ENCODE results near the gene PCNT.

PCNT gene

DNA sequence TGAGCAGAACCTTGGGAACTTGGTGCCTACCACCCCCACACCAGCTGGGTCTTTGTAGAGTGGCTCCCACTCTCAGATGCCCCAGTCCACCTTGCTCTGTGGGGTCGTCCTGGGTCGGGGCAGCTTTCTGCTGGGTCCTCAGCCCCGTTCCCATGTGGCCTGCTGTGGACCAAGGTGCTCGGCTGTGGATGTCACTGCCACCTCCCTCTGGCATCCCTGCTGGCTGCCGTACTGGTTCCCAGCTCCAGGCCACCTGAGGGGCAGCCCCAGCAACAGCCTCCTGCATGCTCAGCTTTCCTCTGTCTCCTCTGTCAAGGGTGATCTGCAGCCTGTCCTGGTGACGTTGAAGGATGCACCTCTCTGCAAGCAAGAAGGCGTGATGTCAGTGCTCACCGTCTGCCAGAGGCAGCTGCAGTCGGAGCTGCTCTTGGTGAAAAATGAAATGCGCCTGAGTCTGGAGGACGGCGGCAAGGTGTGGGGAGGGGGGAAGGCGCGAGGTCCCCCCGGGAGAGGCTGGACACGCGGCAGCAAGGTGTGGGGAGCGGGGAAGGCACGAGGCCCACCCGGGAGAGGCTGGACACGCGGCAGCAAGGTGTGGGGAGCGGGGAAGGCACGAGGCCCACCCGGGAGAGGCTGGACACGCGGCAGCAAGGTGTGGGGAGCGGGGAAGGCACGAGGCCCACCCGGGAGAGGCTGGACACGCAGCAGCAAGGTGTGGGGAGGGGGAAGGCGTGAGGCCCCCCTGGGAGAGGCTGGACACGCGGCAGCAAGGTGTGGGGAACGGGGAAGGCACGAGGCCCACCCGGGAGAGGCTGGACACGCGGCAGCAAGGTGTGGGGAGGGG lies 88.8 kb downstream of the PCNT start:
- no peak for DNase-seq

GRCh38 chr21:46413365-46413696 lies 89.4 kb downstream of the PCNT start:
- DNase-seq, result no peak

DNA sequence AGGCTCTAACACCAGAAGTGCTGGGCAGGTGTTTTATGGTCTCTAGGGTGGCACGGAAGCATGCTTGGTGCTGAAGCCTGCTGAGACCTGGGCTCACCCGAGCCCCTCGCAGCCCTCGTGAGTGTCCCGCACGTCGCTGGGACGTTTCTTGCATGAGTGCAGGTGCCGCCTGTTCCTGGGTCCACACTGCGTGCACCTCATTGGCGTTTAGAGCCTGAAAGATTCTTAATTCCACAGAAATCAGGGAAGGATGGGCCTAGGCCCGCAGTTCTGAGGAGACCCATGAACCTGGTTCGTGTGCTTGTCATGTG lies 91.0 kb downstream of the PCNT start:
- no peak for DNase-seq

- no peak for DNase-seq
Observed at GRCh38 chr21:46416551-46416950, 92.6 kb downstream of the PCNT start.

DNA sequence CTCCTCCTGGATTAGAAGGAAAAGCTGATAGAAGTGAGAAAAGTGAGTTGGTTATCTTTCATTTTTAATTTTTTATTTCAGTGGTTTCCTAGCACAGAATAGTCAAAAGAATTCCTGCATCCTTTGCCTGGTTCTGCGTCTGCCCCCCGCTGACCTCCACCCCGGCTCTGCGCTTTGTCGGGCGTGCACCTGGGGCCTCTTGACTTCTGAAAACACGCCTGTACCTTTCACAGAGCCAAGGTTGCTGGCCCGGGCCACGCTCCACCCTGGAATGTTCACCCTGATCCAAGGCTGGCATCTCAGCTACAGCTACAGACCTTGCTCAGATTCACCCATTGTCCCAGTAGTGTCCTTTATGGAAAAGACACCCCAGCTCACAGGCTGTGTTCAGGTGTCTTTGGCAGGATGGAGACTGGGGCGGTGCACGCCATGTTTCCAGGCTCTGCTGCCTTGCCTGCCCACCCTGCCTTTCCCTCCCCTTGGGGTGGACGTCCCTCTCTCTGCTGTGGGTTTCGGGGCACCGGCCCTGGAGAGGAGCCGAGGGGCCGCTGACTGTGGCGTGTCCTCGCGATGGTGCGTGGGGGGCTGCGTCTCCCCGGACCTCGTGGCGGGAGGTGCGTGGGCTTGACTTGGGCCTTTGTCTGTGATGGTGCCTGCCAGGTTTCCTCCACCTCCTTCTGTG lies 94.5 kb downstream of the PCNT start:
- DNase-seq, result no peak

GRCh38 chr21:46420241-46421190 lies 96.6 kb downstream of the PCNT start:
- DNase-seq, result no peak

DNA sequence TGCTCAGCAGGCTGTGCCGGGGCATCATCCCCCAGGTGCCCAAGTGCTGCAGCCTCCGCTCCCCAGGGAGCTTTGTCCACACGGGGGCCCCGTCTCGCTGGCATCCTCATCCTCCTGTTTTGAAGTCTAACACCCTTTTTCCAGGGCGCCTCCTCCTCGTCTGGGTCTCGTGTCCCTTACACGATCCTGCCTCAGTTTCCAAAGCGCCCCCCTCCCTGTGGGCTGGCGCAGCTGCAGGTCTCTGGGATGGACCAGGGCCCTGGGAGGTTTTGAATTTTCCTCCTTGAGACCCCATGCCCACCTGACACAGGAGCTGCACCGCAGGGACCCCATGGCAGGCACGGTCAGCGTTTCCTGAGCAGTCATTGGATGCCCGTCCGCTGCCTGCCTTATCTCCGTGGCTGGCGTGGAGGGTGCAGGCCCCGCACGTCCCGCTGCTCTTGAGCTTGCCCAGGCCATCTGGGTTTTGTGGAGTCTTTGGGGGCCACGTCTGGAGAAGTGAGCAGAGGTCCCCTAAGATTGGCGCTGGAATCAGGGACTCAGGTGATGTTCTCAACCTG lies 97.3 kb downstream of the PCNT start:
- no peak for DNase-seq

DNA sequence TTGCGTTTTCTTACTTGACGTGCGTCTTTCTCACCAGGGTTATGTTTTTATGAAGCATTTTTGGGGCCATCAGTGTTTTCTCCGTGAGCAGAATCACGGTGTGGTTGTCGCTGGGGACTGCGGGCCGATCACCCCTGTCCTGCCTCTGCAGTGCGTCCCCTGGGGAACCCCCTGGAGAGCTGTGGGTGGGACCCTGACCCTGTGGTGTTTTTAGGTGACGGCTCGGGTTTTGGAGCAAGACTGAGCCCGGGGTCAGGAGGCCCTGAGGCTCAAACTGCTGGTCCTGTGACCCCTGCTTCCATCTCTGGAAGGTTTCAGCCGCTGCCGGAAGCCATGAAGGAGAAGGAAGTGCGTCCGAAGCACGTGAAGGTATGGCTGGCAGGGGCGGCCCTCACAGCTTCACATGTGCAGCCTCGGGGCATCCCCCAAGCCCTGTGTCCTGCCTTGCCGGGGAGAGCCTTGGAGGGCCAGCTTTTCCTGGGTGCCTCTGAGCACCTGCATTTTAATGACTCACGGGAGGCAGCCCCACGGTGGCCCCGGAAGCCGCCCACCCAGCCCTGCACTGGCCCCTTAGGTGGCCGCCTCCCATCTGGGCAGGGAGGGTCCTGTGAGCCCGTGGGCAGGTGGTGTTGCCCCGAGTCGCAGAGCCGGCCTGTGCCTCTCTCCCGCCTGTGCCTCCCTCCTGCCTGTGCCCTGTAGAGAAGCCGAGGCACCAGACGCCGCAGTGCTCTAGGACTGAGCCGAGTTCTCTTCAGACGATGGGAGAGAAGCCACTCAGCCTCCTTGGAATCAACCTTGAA lies 98.0 kb downstream of the PCNT start:
- DNase-seq, result no peak

DNA sequence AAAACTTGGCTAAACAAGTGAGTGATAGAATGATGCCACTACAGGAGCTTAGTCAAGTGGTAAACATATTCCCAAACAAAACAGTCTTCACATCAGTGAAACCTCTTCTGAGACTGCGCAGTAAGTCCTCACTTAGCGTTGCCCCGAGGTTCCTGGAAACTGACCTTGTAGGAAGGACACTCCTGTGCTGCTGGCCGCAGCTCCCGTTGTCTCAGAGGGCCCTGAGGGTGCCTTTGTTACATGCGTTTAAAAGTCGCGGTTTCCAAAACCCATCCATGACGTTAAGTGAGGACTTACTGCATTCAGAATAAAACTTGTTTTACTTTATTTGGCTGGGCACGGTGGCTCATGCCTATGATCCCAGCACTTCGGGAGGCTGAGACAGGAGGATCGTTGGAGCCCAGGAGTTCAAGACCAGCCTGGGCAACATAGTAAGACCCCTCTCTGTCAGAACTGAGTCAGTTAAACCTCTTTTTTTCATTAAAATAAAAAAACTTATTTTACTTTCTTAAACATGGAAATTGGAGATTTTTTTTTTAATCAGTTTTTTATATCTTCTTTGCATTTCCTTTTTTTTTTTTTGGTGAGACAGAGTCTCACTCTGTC lies 98.8 kb downstream of the PCNT start:
- no peak for DNase-seq

DNA sequence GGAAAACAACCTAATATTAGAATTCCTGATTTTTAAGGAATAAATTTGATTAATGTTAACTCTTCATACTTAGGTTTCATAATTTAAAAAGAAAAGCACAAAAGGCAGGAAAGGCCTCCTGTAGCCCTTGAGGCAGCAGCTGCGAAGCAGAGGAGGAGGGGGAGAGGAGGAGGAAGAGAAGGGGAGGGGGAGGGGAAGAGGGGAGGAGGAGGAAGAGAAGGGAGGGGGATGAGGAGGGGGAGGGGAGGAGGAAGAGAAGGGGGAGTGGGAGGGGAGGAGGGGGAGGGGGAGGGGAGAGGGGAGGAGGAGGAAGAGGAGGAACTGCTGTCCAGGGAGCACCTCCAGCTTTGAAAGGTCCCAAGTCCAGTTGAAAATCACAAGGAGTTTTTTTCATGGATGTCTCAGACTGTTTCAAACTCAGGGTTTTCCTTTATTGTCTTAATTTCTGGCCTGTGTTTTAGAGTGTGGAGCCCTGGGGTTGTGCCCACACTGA lies 99.6 kb downstream of the PCNT start:
- no peak for DNase-seq

DNA sequence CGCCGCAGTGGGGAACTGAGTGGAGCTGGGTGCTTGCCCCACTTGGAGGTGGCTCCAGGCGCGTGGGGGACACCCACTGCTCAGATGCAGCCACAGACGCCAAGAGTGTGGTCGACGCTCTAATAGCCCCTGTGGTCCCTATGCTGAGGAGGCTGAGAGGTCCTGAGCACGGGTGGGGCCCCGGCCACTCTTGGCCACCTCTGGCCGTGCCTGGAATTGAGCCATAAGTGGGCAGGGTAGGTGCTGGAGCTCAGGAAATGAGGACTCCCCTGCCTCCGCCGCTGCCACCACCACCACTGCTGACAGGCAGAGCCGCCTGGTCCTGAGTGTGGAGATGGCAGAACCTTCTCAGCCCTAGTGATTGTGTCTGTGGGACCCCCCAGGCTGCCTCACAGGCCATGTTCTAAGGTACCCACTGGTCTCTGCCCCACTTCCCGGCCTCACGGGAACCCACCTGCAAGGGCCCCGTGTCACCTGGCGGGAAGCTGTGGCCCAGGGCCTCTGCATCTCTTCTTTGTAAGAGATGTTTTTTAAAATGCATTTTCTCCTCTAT lies 100.2 kb downstream of the PCNT start:
- DNase-seq, result no peak

DNA sequence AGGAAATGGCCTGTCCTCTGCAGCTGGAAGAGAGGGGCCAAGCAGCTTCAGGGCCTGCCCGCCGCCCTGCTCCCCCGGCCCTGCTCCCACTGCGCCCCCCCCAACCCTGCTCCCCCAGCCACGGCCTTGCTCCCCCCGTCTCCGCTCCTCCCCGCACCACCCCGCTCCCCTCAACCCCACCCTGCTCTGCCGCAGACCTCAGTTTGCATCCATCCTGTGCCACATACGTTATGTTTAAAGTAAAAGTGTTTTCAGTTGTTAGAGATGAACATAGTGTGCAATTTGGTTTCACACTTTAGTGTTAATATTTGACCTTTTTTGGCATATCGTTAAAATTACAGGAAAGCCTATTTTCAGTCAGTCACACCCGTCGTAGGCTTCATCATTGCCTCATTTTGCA lies 100.7 kb downstream of the PCNT start:
- DNase-seq, result no peak

DNA sequence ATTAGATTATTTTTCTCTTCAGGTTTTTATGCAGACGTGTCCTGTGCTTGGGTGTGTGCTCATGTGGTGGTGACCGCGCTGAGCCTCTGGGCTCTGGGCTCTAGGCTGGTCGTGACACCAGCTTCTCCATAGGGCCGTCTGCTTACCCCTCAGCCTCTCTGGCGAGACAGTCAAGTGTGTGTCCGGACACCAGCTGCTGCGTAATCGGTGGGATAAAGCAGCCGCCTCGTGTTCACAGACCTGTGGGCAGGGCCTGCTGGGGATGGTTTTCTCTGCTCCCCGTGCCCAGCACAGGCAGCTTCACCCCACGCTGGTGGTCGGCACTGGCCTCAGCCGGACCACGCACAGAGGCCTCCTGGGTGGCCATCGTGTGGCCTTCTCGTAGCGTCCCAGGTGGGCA lies 101.1 kb downstream of the PCNT start:
- DNase-seq, result no peak

- peak; percentile 32 for DNase-seq
Observed at GRCh38 chr21:46425571-46425970, 101.6 kb downstream of the PCNT start.

- DNase-seq, result no peak
Observed at GRCh38 chr21:46426313-46427046, 102.5 kb downstream of the PCNT start.

DNA sequence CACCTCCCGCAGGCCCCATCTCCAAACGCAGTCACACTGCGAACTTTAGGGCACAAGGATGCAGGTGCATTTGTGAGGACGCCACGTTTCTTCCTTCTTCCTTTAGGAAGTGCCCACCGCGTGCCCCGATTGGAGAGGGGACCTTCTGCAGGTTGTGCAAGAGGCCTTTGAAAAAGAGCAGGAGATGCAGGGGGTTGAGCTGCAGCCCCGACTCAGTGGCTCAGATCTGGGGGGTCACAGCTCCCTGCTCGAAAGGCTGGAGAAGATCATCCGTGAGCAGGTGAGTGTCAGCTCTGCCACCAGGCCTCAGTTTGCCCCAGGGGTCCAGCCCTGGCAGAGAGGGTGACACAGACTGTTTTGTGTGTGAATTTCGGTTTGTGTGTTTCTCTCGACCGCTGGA lies 103.6 kb downstream of the PCNT start:
- DNase-seq, result no peak

- no peak for DNase-seq
Observed at GRCh38 chr21:46428286-46428685, 104.3 kb downstream of the PCNT start.

- no peak for DNase-seq
Observed at GRCh38 chr21:46428987-46429710, 105.2 kb downstream of the PCNT start.

DNA sequence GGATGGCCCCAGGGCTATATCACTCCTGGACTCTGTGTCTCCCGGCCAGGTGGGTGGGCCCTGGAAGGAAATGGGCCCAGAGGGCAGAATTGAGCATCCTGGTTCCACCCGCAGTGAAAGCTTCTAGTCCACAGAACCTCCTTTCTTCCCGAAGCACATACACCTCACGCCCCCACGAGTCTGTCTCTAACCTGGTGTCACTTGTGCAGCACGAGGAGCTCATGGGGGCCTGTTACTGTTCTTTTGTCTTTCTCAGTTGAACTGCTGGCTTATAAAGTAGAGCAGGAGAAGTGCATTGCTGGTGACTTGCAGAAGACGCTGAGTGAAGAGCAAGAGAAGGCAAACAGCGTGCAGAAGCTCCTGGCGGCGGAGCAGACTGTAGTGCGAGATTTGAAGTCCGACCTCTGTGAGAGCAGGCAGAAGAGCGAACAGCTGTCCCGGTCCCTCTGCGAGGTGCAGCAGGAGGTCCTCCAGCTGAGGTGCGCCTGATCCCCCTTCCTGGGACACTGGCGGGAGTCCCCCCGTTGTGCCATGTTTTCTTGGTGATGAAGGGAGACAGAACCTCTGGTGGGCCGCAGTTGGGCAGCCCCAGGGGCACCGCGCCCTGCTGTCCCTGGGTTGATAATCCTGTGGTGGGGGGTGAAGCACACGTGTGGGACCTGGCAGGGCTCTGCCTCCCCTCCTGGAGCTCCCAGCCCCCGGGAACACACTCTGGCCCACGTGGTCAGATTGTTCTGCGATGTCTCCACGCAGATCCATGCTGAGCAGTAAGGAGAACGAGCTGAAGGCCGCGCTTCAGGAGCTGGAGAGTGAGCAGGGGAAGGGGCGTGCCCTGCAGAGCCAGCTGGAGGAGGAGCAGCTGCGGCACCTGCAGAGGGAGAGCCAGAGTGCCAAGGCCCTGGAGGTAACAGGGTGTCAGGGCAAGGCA lies 106.1 kb downstream of the PCNT start:
- no peak for DNase-seq
